SIG-M5 (cell line): Measurements from ENCODE around the gene ACTR1B.
"Not testable (repeated sequence)": the region's sequence is repeated elsewhere in the genome, so short reads cannot be mapped to it uniquely, and the experiment has no call there.

Experiments used
- DNase-seq: peaks from one replicate; lab custom pipeline; 2025; lab: John Stamatoyannopoulos, UW

The ACTR1B gene

GRCh38 chr2:97663962-97664635, at the start of gene ACTR1B:
ACTR1B (minus strand) TSS chr2:97664044; CDS start chr2:97663890, 154 bp downstream.
- DNase-seq = peak; percentile 93

- no peak for DNase-seq
Observed at GRCh38 chr2:97712693-97713295, 49.0 kb upstream of the ACTR1B start.

GRCh38 chr2:97712175-97712574, 48.3 kb upstream of the ACTR1B start:
- DNase-seq = not testable (repeated sequence)

GRCh38 chr2:97711394-97711711, 47.5 kb upstream of the ACTR1B start:
- no peak for DNase-seq

GRCh38 chr2:97708608-97709007, 44.8 kb upstream of the ACTR1B start:
- DNase-seq = no peak

- no peak for DNase-seq
Observed at GRCh38 chr2:97708048-97708380, 44.2 kb upstream of the ACTR1B start.

- DNase-seq = no peak
Observed at GRCh38 chr2:97707362-97708047, 43.7 kb upstream of the ACTR1B start.

GRCh38 chr2:97706708-97707345, 43.0 kb upstream of the ACTR1B start:
- no peak for DNase-seq

- DNase-seq = no peak
Observed at GRCh38 chr2:97706112-97706511, 42.3 kb upstream of the ACTR1B start.

- no peak for DNase-seq
Observed at GRCh38 chr2:97704989-97705388, 41.1 kb upstream of the ACTR1B start.

- DNase-seq = no peak
Observed at GRCh38 chr2:97703741-97704140, 39.9 kb upstream of the ACTR1B start.

GRCh38 chr2:97702731-97703470, 39.1 kb upstream of the ACTR1B start:
- DNase-seq = no peak

GRCh38 chr2:97701851-97702465, 38.1 kb upstream of the ACTR1B start:
- no peak for DNase-seq

GRCh38 chr2:97701186-97701585, 37.3 kb upstream of the ACTR1B start:
- no peak for DNase-seq

- DNase-seq = peak; percentile 48
Observed at GRCh38 chr2:97699765-97700444, 36.1 kb upstream of the ACTR1B start.

- DNase-seq = no peak
Observed at GRCh38 chr2:97698530-97698929, 34.7 kb upstream of the ACTR1B start.

GRCh38 chr2:97697252-97698235, 33.7 kb upstream of the ACTR1B start:
- DNase-seq = peak; percentile 29

GRCh38 chr2:97695744-97696143, 31.9 kb upstream of the ACTR1B start:
- DNase-seq = no peak

GRCh38 chr2:97693476-97693875, 29.6 kb upstream of the ACTR1B start:
- no peak for DNase-seq

GRCh38 chr2:97691166-97691565, 27.3 kb upstream of the ACTR1B start:
- DNase-seq = no peak
